ENCODE measurements around the gene TRPM1. TPM values are rescaled to one million over a fixed set of nuclear protein-coding genes. Genes with fewer than 3 reads are reported as not detected.

The TRPM1 gene
- total RNA-seq, result not detected

GRCh38 chr15:31101262-31102038, at the start of gene TRPM1:
TSS of gene TRPM1 (minus strand) at chr15:31101725. CDS start at chr15:31081355, 20,370 bp downstream.
- H3K4me3 Mint-ChIP-seq, result no peak within 1 kb of the TSS
- H3K4me1 Mint-ChIP-seq, result no peaks in the 10 kb centered on the region
- H3K27me3 Mint-ChIP-seq, result no peaks in the 10 kb centered on the region
- no peaks in the 10 kb centered on the region for H3K9me3 Mint-ChIP-seq
- H3K36me3 Mint-ChIP-seq, result no peaks in the 10 kb centered on the region
- DNase-seq, result no peak
- no peak within 1 kb of the TSS for H3K27ac Mint-ChIP-seq

GRCh38 chr15:31150732-31151231, 49.3 kb upstream of the TRPM1 start:
- no peak for DNase-seq
- Mint-ChIP-seq H3K4me3 (no peak overlapping the region), H3K4me1 (no peaks in the 10 kb centered on the region), H3K27me3 (peaks cover 5% of the 10 kb centered on the region), H3K27ac (no peak overlapping the region), H3K9me3 (no peaks in the 10 kb centered on the region), H3K36me3 (no peaks in the 10 kb centered on the region)

- H3K27me3 Mint-ChIP-seq, result peaks cover 5% of the 10 kb centered on the region
- H3K4me3 Mint-ChIP-seq, result no peak overlapping the region
- H3K27ac Mint-ChIP-seq, result no peak overlapping the region
- H3K4me1 Mint-ChIP-seq, result no peaks in the 10 kb centered on the region
- no peak for DNase-seq
- no peaks in the 10 kb centered on the region for H3K9me3 Mint-ChIP-seq
- no peaks in the 10 kb centered on the region for H3K36me3 Mint-ChIP-seq
These were observed 48.5 kb upstream of the TRPM1 start for GRCh38 chr15:31149987-31150386.

- no peaks in the 10 kb centered on the region for H3K4me1 Mint-ChIP-seq
- H3K27ac Mint-ChIP-seq, result no peak overlapping the region
- H3K36me3 Mint-ChIP-seq, result no peaks in the 10 kb centered on the region
- no peak for DNase-seq
- no peak overlapping the region for H3K4me3 Mint-ChIP-seq
- H3K9me3 Mint-ChIP-seq, result no peaks in the 10 kb centered on the region
- H3K27me3 Mint-ChIP-seq, result peaks cover 5% of the 10 kb centered on the region
These were observed 47.6 kb upstream of the TRPM1 start for GRCh38 chr15:31149088-31149505.

- no peak overlapping the region for H3K4me3 Mint-ChIP-seq
- no peak overlapping the region for H3K27ac Mint-ChIP-seq
- H3K27me3 Mint-ChIP-seq, result peaks cover 5% of the 10 kb centered on the region
- no peaks in the 10 kb centered on the region for H3K36me3 Mint-ChIP-seq
- no peaks in the 10 kb centered on the region for H3K4me1 Mint-ChIP-seq
- no peaks in the 10 kb centered on the region for H3K9me3 Mint-ChIP-seq
- DNase-seq, result no peak
These were observed 47.0 kb upstream of the TRPM1 start for GRCh38 chr15:31148297-31149087.

- no peak for DNase-seq
- Mint-ChIP-seq H3K9me3 (no peaks in the 10 kb centered on the region), H3K27ac (no peak overlapping the region), H3K27me3 (peaks cover 5% of the 10 kb centered on the region), H3K36me3 (no peaks in the 10 kb centered on the region), H3K4me1 (no peaks in the 10 kb centered on the region), H3K4me3 (no peak overlapping the region)
These were observed 46.4 kb upstream of the TRPM1 start for GRCh38 chr15:31147944-31148296.

GRCh38 chr15:31147456-31147855, 45.9 kb upstream of the TRPM1 start:
- DNase-seq, result no peak
- no peaks in the 10 kb centered on the region for H3K36me3 Mint-ChIP-seq
- no peaks in the 10 kb centered on the region for H3K4me1 Mint-ChIP-seq
- H3K27ac Mint-ChIP-seq, result no peak overlapping the region
- no peaks in the 10 kb centered on the region for H3K9me3 Mint-ChIP-seq
- H3K27me3 Mint-ChIP-seq, result peaks cover 5% of the 10 kb centered on the region
- no peak overlapping the region for H3K4me3 Mint-ChIP-seq

- no peaks in the 10 kb centered on the region for H3K9me3 Mint-ChIP-seq
- H3K27me3 Mint-ChIP-seq, result peaks cover 5% of the 10 kb centered on the region
- DNase-seq, result no peak
- no peaks in the 10 kb centered on the region for H3K4me1 Mint-ChIP-seq
- H3K27ac Mint-ChIP-seq, result no peak overlapping the region
- H3K36me3 Mint-ChIP-seq, result no peaks in the 10 kb centered on the region
- no peak overlapping the region for H3K4me3 Mint-ChIP-seq
These were observed 43.9 kb upstream of the TRPM1 start for GRCh38 chr15:31145271-31145911.

- Mint-ChIP-seq H3K27ac (no peak overlapping the region), H3K4me3 (no peak overlapping the region), H3K27me3 (no peaks in the 10 kb centered on the region), H3K36me3 (no peaks in the 10 kb centered on the region), H3K4me1 (no peaks in the 10 kb centered on the region), H3K9me3 (no peaks in the 10 kb centered on the region)
- DNase-seq, result no peak
These were observed 40.3 kb upstream of the TRPM1 start for GRCh38 chr15:31141792-31142191.

- Mint-ChIP-seq H3K27me3 (no peaks in the 10 kb centered on the region), H3K9me3 (no peaks in the 10 kb centered on the region), H3K4me3 (no peak overlapping the region), H3K36me3 (no peaks in the 10 kb centered on the region), H3K4me1 (no peaks in the 10 kb centered on the region), H3K27ac (no peak overlapping the region)
- no peak for DNase-seq
These were observed 35.2 kb upstream of the TRPM1 start for GRCh38 chr15:31136607-31137328.

- Mint-ChIP-seq H3K36me3 (no peaks in the 10 kb centered on the region), H3K27ac (no peak overlapping the region), H3K9me3 (no peaks in the 10 kb centered on the region), H3K4me3 (no peak overlapping the region), H3K4me1 (no peaks in the 10 kb centered on the region), H3K27me3 (no peaks in the 10 kb centered on the region)
- no peak for DNase-seq
These were observed 34.5 kb upstream of the TRPM1 start for GRCh38 chr15:31136016-31136415.

GRCh38 chr15:31135523-31135922, 34.0 kb upstream of the TRPM1 start:
- Mint-ChIP-seq H3K27ac (no peak overlapping the region), H3K4me1 (no peaks in the 10 kb centered on the region), H3K36me3 (no peaks in the 10 kb centered on the region), H3K9me3 (no peaks in the 10 kb centered on the region), H3K27me3 (no peaks in the 10 kb centered on the region), H3K4me3 (no peak overlapping the region)
- no peak for DNase-seq

GRCh38 chr15:31133890-31134289, 32.4 kb upstream of the TRPM1 start:
- Mint-ChIP-seq H3K27ac (no peak overlapping the region), H3K4me1 (peaks cover 1% of the 10 kb centered on the region), H3K36me3 (no peaks in the 10 kb centered on the region), H3K4me3 (no peak overlapping the region), H3K9me3 (no peaks in the 10 kb centered on the region), H3K27me3 (no peaks in the 10 kb centered on the region)
- no peak for DNase-seq

- H3K4me1 Mint-ChIP-seq, result peaks cover 1% of the 10 kb centered on the region
- H3K27me3 Mint-ChIP-seq, result no peaks in the 10 kb centered on the region
- no peak for DNase-seq
- no peaks in the 10 kb centered on the region for H3K36me3 Mint-ChIP-seq
- H3K9me3 Mint-ChIP-seq, result no peaks in the 10 kb centered on the region
- H3K27ac Mint-ChIP-seq, result no peak overlapping the region
- H3K4me3 Mint-ChIP-seq, result no peak overlapping the region
These were observed 30.4 kb upstream of the TRPM1 start for GRCh38 chr15:31131853-31132375.

Data from activated naive CD8-positive, alpha-beta T cell treated with anti-CD3 and anti-CD28 coated beads for 36 hours (primary cell).